ENCODE measurements around the gene BTBD1. TPM values are rescaled to one million over a fixed set of nuclear protein-coding genes. Genes with fewer than 3 reads are reported as not detected.
A peak's percentile ranks its signal among the peaks of the same experiment; 100 is the strongest.

The BTBD1 gene
- total RNA-seq, 1 donor from 2014 or later = 38.7 TPM

- H3K36me3 Mint-ChIP-seq (ENCODE audit: insufficient read depth) = no peaks in the 10 kb centered on the region
Observed at GRCh38 chr15:83065431-83065830, 1.6 kb downstream of the BTBD1 start.

GRCh38 chr15:83064859-83065258 lies 2.2 kb downstream of the BTBD1 start:
- no peaks in the 10 kb centered on the region for H3K9me3 Mint-ChIP-seq (ENCODE audit: low read depth)
- no peak overlapping the region for H3K27ac Mint-ChIP-seq
- no peaks in the 10 kb centered on the region for H3K36me3 Mint-ChIP-seq (ENCODE audit: insufficient read depth)
- no peaks in the 10 kb centered on the region for H3K27me3 Mint-ChIP-seq
- TF ChIP-seq CTCF (IDR thresholded peaks at IDR 0.05; ENCODE audit: unreplicated experiment) = no peak
- H3K4me1 Mint-ChIP-seq (ENCODE audit: low read depth) = peaks cover 18% of the 10 kb centered on the region
- no peak for DNase-seq (ENCODE audit: low spot score, unreplicated experiment)
- peak overlapping the region; percentile 81 for H3K4me3 Mint-ChIP-seq (ENCODE audit: low read depth)

More at GRCh38 chr15:83065431-83065830, 1.6 kb downstream of the BTBD1 start:
- H3K27me3 Mint-ChIP-seq = no peaks in the 10 kb centered on the region
- DNase-seq (ENCODE audit: low spot score, unreplicated experiment) = no peak
- H3K27ac Mint-ChIP-seq = peak overlapping the region; percentile 2
- peaks cover 18% of the 10 kb centered on the region for H3K4me1 Mint-ChIP-seq (ENCODE audit: low read depth)
- peak overlapping the region; percentile 81 for H3K4me3 Mint-ChIP-seq (ENCODE audit: low read depth)
- H3K9me3 Mint-ChIP-seq (ENCODE audit: low read depth) = no peaks in the 10 kb centered on the region
- TF ChIP-seq CTCF (IDR thresholded peaks at IDR 0.05; ENCODE audit: unreplicated experiment) = no peak

- Mint-ChIP-seq H3K27ac (no peak overlapping the region), H3K27me3 (no peaks in the 10 kb centered on the region), H3K4me3 (ENCODE audit: low read depth) (no peak overlapping the region), H3K9me3 (ENCODE audit: low read depth) (no peaks in the 10 kb centered on the region), H3K4me1 (ENCODE audit: low read depth) (peaks cover 18% of the 10 kb centered on the region), H3K36me3 (ENCODE audit: insufficient read depth) (no peaks in the 10 kb centered on the region)
- DNase-seq (ENCODE audit: low spot score, unreplicated experiment) = no peak
- TF ChIP-seq CTCF (IDR thresholded peaks at IDR 0.05; ENCODE audit: unreplicated experiment) = no peak
Observed at GRCh38 chr15:83063551-83063950, 3.5 kb downstream of the BTBD1 start.

GRCh38 chr15:83062768-83063180 lies 4.3 kb downstream of the BTBD1 start:
- peaks cover 18% of the 10 kb centered on the region for H3K4me1 Mint-ChIP-seq (ENCODE audit: low read depth)

GRCh38 chr15:83061680-83062079 lies 5.4 kb downstream of the BTBD1 start:
- no peak for DNase-seq (ENCODE audit: low spot score, unreplicated experiment)
- TF ChIP-seq CTCF (IDR thresholded peaks at IDR 0.05; ENCODE audit: unreplicated experiment) = no peak

More at GRCh38 chr15:83062768-83063180, 4.3 kb downstream of the BTBD1 start:
- DNase-seq (ENCODE audit: low spot score, unreplicated experiment) = no peak
- Mint-ChIP-seq H3K36me3 (ENCODE audit: insufficient read depth) (no peaks in the 10 kb centered on the region), H3K27me3 (no peaks in the 10 kb centered on the region), H3K27ac (no peak overlapping the region), H3K4me3 (ENCODE audit: low read depth) (no peak overlapping the region), H3K9me3 (ENCODE audit: low read depth) (no peaks in the 10 kb centered on the region)
- no peak for TF ChIP-seq CTCF (IDR thresholded peaks at IDR 0.05; ENCODE audit: unreplicated experiment)

More at GRCh38 chr15:83061680-83062079, 5.4 kb downstream of the BTBD1 start:
- Mint-ChIP-seq H3K36me3 (ENCODE audit: insufficient read depth) (peaks cover under 1% of the 10 kb centered on the region), H3K27ac (no peak overlapping the region), H3K27me3 (no peaks in the 10 kb centered on the region), H3K9me3 (ENCODE audit: low read depth) (no peaks in the 10 kb centered on the region), H3K4me3 (ENCODE audit: low read depth) (no peak overlapping the region), H3K4me1 (ENCODE audit: low read depth) (peaks cover 18% of the 10 kb centered on the region)

Data from progenitor cell of endocrine pancreas (in vitro differentiated cells).